ENCODE results near the gene FRMD4A.

The FRMD4A gene

DNA sequence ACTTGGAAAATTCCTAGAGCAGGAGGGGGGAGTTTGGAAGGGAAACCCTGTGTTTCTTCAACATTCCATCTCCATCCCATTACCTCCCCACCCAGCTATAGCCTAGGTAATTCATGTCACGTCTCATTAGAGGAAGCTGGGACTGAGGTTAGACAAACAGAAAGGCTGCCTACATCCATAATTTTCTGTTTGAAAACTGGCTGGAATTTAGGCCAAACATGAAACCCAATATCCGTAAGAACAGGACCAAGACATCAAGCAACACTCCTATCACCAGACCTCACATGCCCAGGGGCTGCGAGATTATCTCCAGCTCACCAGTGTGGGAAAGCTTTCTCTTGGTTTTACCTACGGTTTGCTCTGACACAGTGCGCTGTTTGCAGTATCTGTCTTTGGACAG lies 316.3 kb downstream of the FRMD4A start:
- TF ChIP-seq GABPA (IDR thresholded peaks at IDR 0.05; ENCODE audit: low read depth) (no peak), POLR2AphosphoS5 (IDR thresholded peaks at IDR 0.05; ENCODE audit: low read depth) (no peak), SPI1 (IDR thresholded peaks at IDR 0.05; ENCODE audit: borderline replicate concordance, low read depth) (no peak)
- TF ChIP-seq, protein P1, sequence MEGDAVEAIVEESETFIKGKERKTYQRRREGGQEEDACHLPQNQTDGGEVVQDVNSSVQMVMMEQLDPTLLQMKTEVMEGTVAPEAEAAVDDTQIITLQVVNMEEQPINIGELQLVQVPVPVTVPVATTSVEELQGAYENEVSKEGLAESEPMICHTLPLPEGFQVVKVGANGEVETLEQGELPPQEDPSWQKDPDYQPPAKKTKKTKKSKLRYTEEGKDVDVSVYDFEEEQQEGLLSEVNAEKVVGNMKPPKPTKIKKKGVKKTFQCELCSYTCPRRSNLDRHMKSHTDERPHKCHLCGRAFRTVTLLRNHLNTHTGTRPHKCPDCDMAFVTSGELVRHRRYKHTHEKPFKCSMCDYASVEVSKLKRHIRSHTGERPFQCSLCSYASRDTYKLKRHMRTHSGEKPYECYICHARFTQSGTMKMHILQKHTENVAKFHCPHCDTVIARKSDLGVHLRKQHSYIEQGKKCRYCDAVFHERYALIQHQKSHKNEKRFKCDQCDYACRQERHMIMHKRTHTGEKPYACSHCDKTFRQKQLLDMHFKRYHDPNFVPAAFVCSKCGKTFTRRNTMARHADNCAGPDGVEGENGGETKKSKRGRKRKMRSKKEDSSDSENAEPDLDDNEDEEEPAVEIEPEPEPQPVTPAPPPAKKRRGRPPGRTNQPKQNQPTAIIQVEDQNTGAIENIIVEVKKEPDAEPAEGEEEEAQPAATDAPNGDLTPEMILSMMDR (IDR thresholded peaks at IDR 0.05; ENCODE audit: insufficient read depth, low read length): no peak
- TF ChIP-seq, protein P2, sequence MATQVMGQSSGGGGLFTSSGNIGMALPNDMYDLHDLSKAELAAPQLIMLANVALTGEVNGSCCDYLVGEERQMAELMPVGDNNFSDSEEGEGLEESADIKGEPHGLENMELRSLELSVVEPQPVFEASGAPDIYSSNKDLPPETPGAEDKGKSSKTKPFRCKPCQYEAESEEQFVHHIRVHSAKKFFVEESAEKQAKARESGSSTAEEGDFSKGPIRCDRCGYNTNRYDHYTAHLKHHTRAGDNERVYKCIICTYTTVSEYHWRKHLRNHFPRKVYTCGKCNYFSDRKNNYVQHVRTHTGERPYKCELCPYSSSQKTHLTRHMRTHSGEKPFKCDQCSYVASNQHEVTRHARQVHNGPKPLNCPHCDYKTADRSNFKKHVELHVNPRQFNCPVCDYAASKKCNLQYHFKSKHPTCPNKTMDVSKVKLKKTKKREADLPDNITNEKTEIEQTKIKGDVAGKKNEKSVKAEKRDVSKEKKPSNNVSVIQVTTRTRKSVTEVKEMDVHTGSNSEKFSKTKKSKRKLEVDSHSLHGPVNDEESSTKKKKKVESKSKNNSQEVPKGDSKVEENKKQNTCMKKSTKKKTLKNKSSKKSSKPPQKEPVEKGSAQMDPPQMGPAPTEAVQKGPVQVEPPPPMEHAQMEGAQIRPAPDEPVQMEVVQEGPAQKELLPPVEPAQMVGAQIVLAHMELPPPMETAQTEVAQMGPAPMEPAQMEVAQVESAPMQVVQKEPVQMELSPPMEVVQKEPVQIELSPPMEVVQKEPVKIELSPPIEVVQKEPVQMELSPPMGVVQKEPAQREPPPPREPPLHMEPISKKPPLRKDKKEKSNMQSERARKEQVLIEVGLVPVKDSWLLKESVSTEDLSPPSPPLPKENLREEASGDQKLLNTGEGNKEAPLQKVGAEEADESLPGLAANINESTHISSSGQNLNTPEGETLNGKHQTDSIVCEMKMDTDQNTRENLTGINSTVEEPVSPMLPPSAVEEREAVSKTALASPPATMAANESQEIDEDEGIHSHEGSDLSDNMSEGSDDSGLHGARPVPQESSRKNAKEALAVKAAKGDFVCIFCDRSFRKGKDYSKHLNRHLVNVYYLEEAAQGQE (IDR thresholded peaks at IDR 0.05; ENCODE audit: insufficient replicate concordance, low read depth): no peak
- no peak for DNase-seq (ENCODE audit: low read depth in 1 of 2, low spot score in 1 of 2)
- Histone ChIP-seq H3K27ac (replicated peaks) (no peak overlapping the region), H3K27me3 (ENCODE audit: insufficient read depth, poor library complexity, severe bottlenecking) (no peaks in the 10 kb centered on the region), H3K4me3 (replicated peaks; ENCODE audit: insufficient read depth, low read length) (no peak overlapping the region)

DNA sequence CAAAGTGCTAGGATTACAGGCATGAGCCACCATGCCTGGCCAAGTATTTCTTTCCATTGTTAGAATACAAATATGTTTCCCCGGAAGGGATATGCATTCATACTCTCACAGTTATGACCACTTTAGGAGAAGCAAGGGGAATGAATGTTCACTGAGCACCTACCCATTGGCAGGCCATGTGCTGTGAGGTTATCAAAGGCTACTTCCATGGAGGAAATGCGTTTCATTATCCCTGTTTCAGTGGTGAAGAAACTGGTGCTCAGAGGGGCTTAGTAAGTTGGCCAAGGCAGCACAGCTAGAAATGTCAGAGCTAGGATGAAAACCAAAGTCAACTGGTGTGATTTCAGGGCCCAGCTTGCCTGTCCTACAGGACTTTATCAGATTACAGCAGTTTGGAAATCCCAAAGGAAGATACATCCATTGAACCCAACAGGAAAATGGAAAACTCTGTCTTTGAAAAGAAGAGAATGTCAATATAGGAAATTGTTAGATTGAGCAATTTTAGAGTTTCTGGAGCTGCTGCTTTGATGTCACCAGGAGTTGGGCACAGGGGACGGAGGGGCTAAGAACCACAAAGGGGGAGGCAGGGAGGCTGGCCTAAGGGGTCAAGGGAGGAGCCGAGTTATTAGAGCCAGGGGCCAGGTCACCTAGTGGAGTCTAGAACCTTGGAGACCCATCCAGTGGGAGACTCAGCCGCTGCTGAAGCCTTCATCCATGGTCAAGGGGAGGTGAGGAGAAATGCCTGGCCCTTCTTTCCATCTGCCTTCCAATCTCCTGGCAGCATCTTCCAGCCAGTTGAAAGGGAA lies 319.8 kb downstream of the FRMD4A start:
- no peak overlapping the region for H3K27ac ChIP-seq (replicated peaks)
- no peak overlapping the region for H3K4me3 ChIP-seq (replicated peaks; ENCODE audit: insufficient read depth, low read length)
- DNase-seq (ENCODE audit: low read depth in 1 of 2, low spot score in 1 of 2): no peak
- TF ChIP-seq GABPA (IDR thresholded peaks at IDR 0.05; ENCODE audit: low read depth) (no peak), SPI1 (IDR thresholded peaks at IDR 0.05; ENCODE audit: borderline replicate concordance, low read depth) (no peak), POLR2AphosphoS5 (IDR thresholded peaks at IDR 0.05; ENCODE audit: low read depth) (no peak)
- TF ChIP-seq, protein P2 (IDR thresholded peaks at IDR 0.05; ENCODE audit: insufficient replicate concordance, low read depth): no peak
- TF ChIP-seq, protein P1 (IDR thresholded peaks at IDR 0.05; ENCODE audit: insufficient read depth, low read length): no peak
- H3K27me3 ChIP-seq (ENCODE audit: insufficient read depth, poor library complexity, severe bottlenecking): no peaks in the 10 kb centered on the region

DNA sequence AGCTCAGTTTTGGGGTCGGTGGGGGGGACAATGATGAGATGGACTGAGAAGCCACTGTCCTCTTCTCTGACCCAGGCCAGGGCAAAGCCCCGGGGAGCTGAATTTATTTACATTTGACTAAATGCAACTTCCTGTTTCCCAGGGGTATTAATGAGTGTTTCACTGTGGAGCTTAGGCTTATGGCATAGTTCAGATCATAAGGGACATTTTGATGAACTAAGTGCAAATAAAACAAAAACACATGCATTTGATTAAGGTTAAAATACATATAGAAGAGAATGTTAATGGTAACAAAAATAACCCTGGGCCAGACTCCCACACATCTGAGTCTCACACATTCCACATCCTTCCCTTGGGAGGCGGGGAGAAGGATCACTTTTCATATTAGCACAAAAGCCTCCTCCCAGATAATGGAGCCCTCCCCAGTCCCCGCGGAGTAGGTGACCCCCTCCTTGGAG lies 320.6 kb downstream of the FRMD4A start:
- H3K27me3 ChIP-seq (ENCODE audit: insufficient read depth, poor library complexity, severe bottlenecking): no peaks in the 10 kb centered on the region
- no peak for TF ChIP-seq SPI1 (IDR thresholded peaks at IDR 0.05; ENCODE audit: borderline replicate concordance, low read depth)
- TF ChIP-seq, protein P1 (IDR thresholded peaks at IDR 0.05; ENCODE audit: insufficient read depth, low read length): no peak
- TF ChIP-seq POLR2AphosphoS5 (IDR thresholded peaks at IDR 0.05; ENCODE audit: low read depth): no peak
- TF ChIP-seq GABPA (IDR thresholded peaks at IDR 0.05; ENCODE audit: low read depth): no peak
- TF ChIP-seq, protein P2 (IDR thresholded peaks at IDR 0.05; ENCODE audit: insufficient replicate concordance, low read depth): no peak
- no peak overlapping the region for H3K27ac ChIP-seq (replicated peaks)
- no peak overlapping the region for H3K4me3 ChIP-seq (replicated peaks; ENCODE audit: insufficient read depth, low read length)
- no peak for DNase-seq (ENCODE audit: low read depth in 1 of 2, low spot score in 1 of 2)

Measured in HL-60 (cell line).